DND-41 (cell line): ENCODE data around the gene GK.

ENCODE experiments used
- EZH2 ChIP-seq: IDR thresholded peaks from 3 replicates; pipeline ENCODE4 v1.6.1; 2012; ENCODE audit warnings: borderline replicate concordance, low read depth, mild to moderate bottlenecking, moderate library complexity, low read length, inconsistent platforms; ENCODE audit not compliant: severe bottlenecking
- TF ChIP-seq, protein P1 (sequence below): IDR thresholded peaks from 2 replicates; pipeline ENCODE4 v1.5.1; 2012; ENCODE audit warnings: borderline replicate concordance, low read length, moderate library complexity, mild to moderate bottlenecking; ENCODE audit not compliant: poor library complexity, severe bottlenecking; ENCODE audit errors: extremely low read depth

DNA sequence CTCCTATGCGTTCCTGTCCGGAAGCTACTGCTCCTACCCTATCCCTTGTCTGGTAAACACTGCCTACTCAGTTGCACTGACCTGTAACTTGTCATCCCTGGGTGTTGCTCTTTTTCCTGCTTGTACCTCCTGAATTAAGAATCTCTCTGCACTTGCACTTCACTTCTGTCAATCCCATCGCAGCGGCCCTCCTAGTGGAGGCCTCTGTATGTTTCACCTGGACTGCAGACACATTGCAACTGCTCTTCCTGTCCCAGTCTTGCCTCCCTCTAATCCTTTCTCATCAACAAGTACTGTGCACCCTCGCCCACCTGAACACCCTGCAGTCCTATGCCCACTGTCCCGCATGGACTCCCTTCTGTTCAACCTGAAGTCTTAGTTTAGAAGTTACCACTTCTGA is 8.0 kb downstream of the GK start:
- TF ChIP-seq, protein P1, sequence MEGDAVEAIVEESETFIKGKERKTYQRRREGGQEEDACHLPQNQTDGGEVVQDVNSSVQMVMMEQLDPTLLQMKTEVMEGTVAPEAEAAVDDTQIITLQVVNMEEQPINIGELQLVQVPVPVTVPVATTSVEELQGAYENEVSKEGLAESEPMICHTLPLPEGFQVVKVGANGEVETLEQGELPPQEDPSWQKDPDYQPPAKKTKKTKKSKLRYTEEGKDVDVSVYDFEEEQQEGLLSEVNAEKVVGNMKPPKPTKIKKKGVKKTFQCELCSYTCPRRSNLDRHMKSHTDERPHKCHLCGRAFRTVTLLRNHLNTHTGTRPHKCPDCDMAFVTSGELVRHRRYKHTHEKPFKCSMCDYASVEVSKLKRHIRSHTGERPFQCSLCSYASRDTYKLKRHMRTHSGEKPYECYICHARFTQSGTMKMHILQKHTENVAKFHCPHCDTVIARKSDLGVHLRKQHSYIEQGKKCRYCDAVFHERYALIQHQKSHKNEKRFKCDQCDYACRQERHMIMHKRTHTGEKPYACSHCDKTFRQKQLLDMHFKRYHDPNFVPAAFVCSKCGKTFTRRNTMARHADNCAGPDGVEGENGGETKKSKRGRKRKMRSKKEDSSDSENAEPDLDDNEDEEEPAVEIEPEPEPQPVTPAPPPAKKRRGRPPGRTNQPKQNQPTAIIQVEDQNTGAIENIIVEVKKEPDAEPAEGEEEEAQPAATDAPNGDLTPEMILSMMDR: no peak
- TF ChIP-seq EZH2: no peak
